NCI-H446 (cell line): ENCODE results near the gene ECHDC3.

Source experiments
- DNase-seq, 2 experiments: peaks; one replicate each; lab custom pipeline; 2025; lab: John Stamatoyannopoulos, UW

Gene ECHDC3

GRCh38 chr10:11782793-11783557, 40.8 kb downstream of the ECHDC3 start:
- DNase-seq: peak; percentile 37 to 69

GRCh38 chr10:11783558-11783865, 41.3 kb downstream of the ECHDC3 start:
- no peak for DNase-seq

GRCh38 chr10:11787374-11787773, 45.2 kb downstream of the ECHDC3 start:
- no peak for DNase-seq

GRCh38 chr10:11787846-11788245, 45.7 kb downstream of the ECHDC3 start:
- no peak for DNase-seq

- DNase-seq: no peak
These were observed 47.1 kb downstream of the ECHDC3 start for GRCh38 chr10:11789306-11789705.

- DNase-seq: no peak
These were observed 47.8 kb downstream of the ECHDC3 start for GRCh38 chr10:11789956-11790355.

- no peak for DNase-seq
These were observed 51.7 kb downstream of the ECHDC3 start for GRCh38 chr10:11793762-11794479.

GRCh38 chr10:11794566-11794965, 52.4 kb downstream of the ECHDC3 start:
- DNase-seq: no peak

- DNase-seq: no peak
These were observed 53.1 kb downstream of the ECHDC3 start for GRCh38 chr10:11795101-11795920.

GRCh38 chr10:11796474-11796873, 54.3 kb downstream of the ECHDC3 start:
- no peak for DNase-seq

- DNase-seq: no peak
These were observed 55.1 kb downstream of the ECHDC3 start for GRCh38 chr10:11797281-11797680.

- DNase-seq: no peak
These were observed 55.9 kb downstream of the ECHDC3 start for GRCh38 chr10:11797847-11798633.

- no peak for DNase-seq
These were observed 56.9 kb downstream of the ECHDC3 start for GRCh38 chr10:11798845-11799735.

- DNase-seq: no peak
These were observed 57.5 kb downstream of the ECHDC3 start for GRCh38 chr10:11799736-11800080.

- DNase-seq: no peak
These were observed 62.2 kb downstream of the ECHDC3 start for GRCh38 chr10:11804336-11804735.

GRCh38 chr10:11805792-11806191, 63.6 kb downstream of the ECHDC3 start:
- DNase-seq: no peak

GRCh38 chr10:11806706-11807105, 64.5 kb downstream of the ECHDC3 start:
- DNase-seq: no peak

GRCh38 chr10:11808808-11809207, 66.6 kb downstream of the ECHDC3 start:
- no peak for DNase-seq

GRCh38 chr10:11810313-11810766, 68.2 kb downstream of the ECHDC3 start:
- DNase-seq: no peak

GRCh38 chr10:11810973-11811372, 68.8 kb downstream of the ECHDC3 start:
- DNase-seq: no peak

GRCh38 chr10:11813177-11813576, 71.0 kb downstream of the ECHDC3 start:
- no peak for DNase-seq
